H9 (cell line): ENCODE data around the gene FANCC. TPM values are rescaled to one million over a fixed set of nuclear protein-coding genes. Genes with fewer than 3 reads are reported as not detected.

Experiments
- DNase-seq: peaks from one replicate; pipeline ENCODE4 v3.0.0-alpha.2; 2017
- H2AFZ ChIP-seq: one replicate; pipeline ENCODE4 v1.6.1; 2013; ENCODE audit warnings: mild to moderate bottlenecking, low read length, control low read depth, moderate library complexity
- H2AK5ac ChIP-seq: 2 replicates; pipeline ENCODE4 v1.6.1; 2013; ENCODE audit warnings: low read length, control low read depth, mixed read lengths; ENCODE audit not compliant: insufficient read length
- H2BK120ac ChIP-seq: one replicate; pipeline ENCODE4 v1.6.1; 2013; ENCODE audit warnings: low read depth, mild to moderate bottlenecking, low read length, control low read depth, inconsistent platforms; ENCODE audit not compliant: poor library complexity, severe bottlenecking
- H2BK12ac ChIP-seq: 2 replicates; pipeline ENCODE4 v1.6.1; 2013; ENCODE audit warnings: low read length, control low read depth, mixed read lengths, low read depth; ENCODE audit not compliant: insufficient read length
- H2BK15ac ChIP-seq: 2 replicates; pipeline ENCODE4 v1.6.1; 2013; ENCODE audit warnings: low read depth, low read length, control low read depth
- H2BK20ac ChIP-seq: one replicate; pipeline ENCODE4 v1.6.1; 2013; ENCODE audit warnings: low read depth, mild to moderate bottlenecking, low read length, control low read depth, inconsistent platforms; ENCODE audit not compliant: poor library complexity, severe bottlenecking
- H2BK5ac ChIP-seq: 2 replicates; pipeline ENCODE4 v1.6.1; 2013; ENCODE audit warnings: low read length, control low read depth, mixed read lengths; ENCODE audit not compliant: insufficient read length
- H3K14ac ChIP-seq: 2 replicates; pipeline ENCODE4 v1.6.1; 2013; ENCODE audit warnings: low read length, control low read depth; ENCODE audit not compliant: insufficient read depth
- H3K18ac ChIP-seq: 2 replicates; pipeline ENCODE4 v1.6.1; 2013; ENCODE audit warnings: low read depth, mild to moderate bottlenecking, mixed read lengths, low read length, control low read depth; ENCODE audit not compliant: insufficient read length
- H3K23ac ChIP-seq: 2 replicates; pipeline ENCODE4 v1.6.1; 2013; ENCODE audit warnings: low read length, control low read depth, mixed read lengths, low read depth; ENCODE audit not compliant: insufficient read length
- H3K23me2 ChIP-seq: 2 replicates; pipeline ENCODE4 v1.6.1; 2013; ENCODE audit warnings: low read depth, mild to moderate bottlenecking, mixed read lengths, low read length, control low read depth; ENCODE audit not compliant: insufficient read length, poor library complexity, severe bottlenecking
- H3K27ac ChIP-seq: 2 replicates; pipeline ENCODE4 v1.5.1; 2013; ENCODE audit warnings: low read length, control low read depth, mixed read lengths, low read depth; ENCODE audit not compliant: insufficient read length
- H3K27me3 ChIP-seq: 2 replicates; pipeline ENCODE4 v1.6.1; 2013; ENCODE audit warnings: low read length, control low read depth, inconsistent platforms; ENCODE audit not compliant: insufficient read depth
- H3K4ac ChIP-seq: 2 replicates; pipeline ENCODE4 v1.6.1; 2013; ENCODE audit warnings: low read depth, mild to moderate bottlenecking, control low read depth, inconsistent platforms, low read length, moderate library complexity
- H3K4me1 ChIP-seq: 2 replicates; pipeline ENCODE4 v1.6.1; 2013; ENCODE audit warnings: low read length, control low read depth, inconsistent platforms; ENCODE audit not compliant: insufficient read depth
- H3K4me2 ChIP-seq: 2 replicates; pipeline ENCODE4 v1.6.1; 2013; ENCODE audit warnings: low read length, control low read depth, mixed read lengths; ENCODE audit not compliant: insufficient read length, insufficient read depth
- H3K56ac ChIP-seq: 2 replicates; pipeline ENCODE4 v1.6.1; 2013; ENCODE audit warnings: low read depth, mild to moderate bottlenecking, mixed read lengths, low read length, control low read depth; ENCODE audit not compliant: insufficient read length
- H3K79me1 ChIP-seq: 2 replicates; pipeline ENCODE4 v1.6.1; 2013; ENCODE audit warnings: low read depth, mild to moderate bottlenecking, moderate library complexity, low read length, control low read depth, inconsistent platforms; ENCODE audit not compliant: insufficient read depth, poor library complexity, severe bottlenecking
- H3K79me2 ChIP-seq: 2 replicates; pipeline ENCODE4 v1.6.1; 2013; ENCODE audit warnings: low read length, control low read depth, inconsistent platforms; ENCODE audit not compliant: insufficient read depth
- H3K9ac ChIP-seq: 2 replicates; pipeline ENCODE4 v1.6.1; 2013; ENCODE audit warnings: low read length, control low read depth, mixed read lengths; ENCODE audit not compliant: insufficient read length; ENCODE audit errors: extremely low read depth
- H3K9me3 ChIP-seq: one replicate; pipeline ENCODE4 v1.6.1; 2013; ENCODE audit warnings: low read depth, low read length, inconsistent platforms; ENCODE audit not compliant: control insufficient read depth
- H3T11ph ChIP-seq: one replicate; pipeline ENCODE4 v1.6.1; 2013; ENCODE audit warnings: mild to moderate bottlenecking, low read length, control low read depth, inconsistent platforms
- H4K20me1 ChIP-seq: one replicate; pipeline ENCODE4 v1.6.1; 2013; ENCODE audit not compliant: control insufficient read depth, insufficient read length, insufficient read depth
- H4K5ac ChIP-seq: 2 replicates; pipeline ENCODE4 v1.6.1; 2013; ENCODE audit warnings: low read depth, mild to moderate bottlenecking, mixed read lengths, low read length, control low read depth; ENCODE audit not compliant: insufficient read length
- H4K8ac ChIP-seq: replicated peaks from 2 replicates; pipeline ENCODE4 v1.6.1; 2013; ENCODE audit warnings: low read length, control low read depth, mixed read lengths, low read depth; ENCODE audit not compliant: insufficient read length
- H4K91ac ChIP-seq: 2 replicates; pipeline ENCODE4 v1.6.1; 2013; ENCODE audit warnings: low read depth, mild to moderate bottlenecking, moderate library complexity, mixed read lengths, low read length, control low read depth; ENCODE audit not compliant: insufficient read length
- H3K27ac Mint-ChIP-seq, 3 experiments: 2 replicates in 2 of 3; 3 replicates in 1 of 3; pipeline ENCODE4 v1.8.0; 2020 to 2021; ENCODE audit warnings: mixed read lengths in 3 of 3, mild to moderate bottlenecking in 1 of 3, moderate library complexity in 1 of 3
- H3K27me3 Mint-ChIP-seq: 2 replicates; pipeline ENCODE4 v1.8.0; 2021; ENCODE audit warnings: low read depth, mild to moderate bottlenecking, moderate library complexity, mixed read lengths
- H3K36me3 Mint-ChIP-seq, 3 experiments: 2 replicates in 2 of 3; 3 replicates in 1 of 3; pipeline ENCODE4 v1.8.0; 2020 to 2021; ENCODE audit warnings: low read depth in 3 of 3, mixed read lengths in 3 of 3; ENCODE audit not compliant: insufficient read depth in 1 of 3
- H3K4me1 Mint-ChIP-seq, 2 experiments: 2 replicates each; pipeline ENCODE4 v1.8.0; 2020; ENCODE audit warnings: mixed read lengths in 2 of 2
- H3K4me3 Mint-ChIP-seq, 2 experiments: 2 replicates in 1 of 2; 3 replicates in 1 of 2; pipeline ENCODE4 v1.8.0; 2020 to 2021; ENCODE audit warnings: mild to moderate bottlenecking in 2 of 2, mixed read lengths in 2 of 2, moderate library complexity in 1 of 2
- H3K9me3 Mint-ChIP-seq, 2 experiments: 2 replicates in 1 of 2; 3 replicates in 1 of 2; pipeline ENCODE4 v1.8.0; 2020; ENCODE audit warnings: mild to moderate bottlenecking in 2 of 2, mixed read lengths in 2 of 2, moderate library complexity in 1 of 2
- WGBS: extraction: QIAGEN DNeasy Blood & Tissue Kit; methylation state at CpG from one replicate; pipeline ENCODE4 v1.1.7; 2013; ENCODE audit warnings: missing lambda C conversion rate, low lambda C conversion rate, mixed read lengths; ENCODE audit not compliant: insufficient read length; ENCODE audit errors: extremely low coverage; 5-methylcytosine and 5-hydroxymethylcytosine counted together
- total RNA-seq: library from RNA; stranded (reverse); gene quantifications from 2 replicates; pipeline ENCODE4 v1.2.1, GENCODE V29; 2021
- TF ChIP-seq, protein P1 (sequence below): fragments of 200-600 bp; sonication (generic); conservative IDR thresholded peaks from 3 replicates; pipeline ENCODE4 v1.8.0; 2021; ENCODE audit warnings: antibody characterized with exemption, mild to moderate bottlenecking

Gene FANCC
- total RNA-seq, 1 experiment from 2014 or later: 14.6 TPM

DNA sequence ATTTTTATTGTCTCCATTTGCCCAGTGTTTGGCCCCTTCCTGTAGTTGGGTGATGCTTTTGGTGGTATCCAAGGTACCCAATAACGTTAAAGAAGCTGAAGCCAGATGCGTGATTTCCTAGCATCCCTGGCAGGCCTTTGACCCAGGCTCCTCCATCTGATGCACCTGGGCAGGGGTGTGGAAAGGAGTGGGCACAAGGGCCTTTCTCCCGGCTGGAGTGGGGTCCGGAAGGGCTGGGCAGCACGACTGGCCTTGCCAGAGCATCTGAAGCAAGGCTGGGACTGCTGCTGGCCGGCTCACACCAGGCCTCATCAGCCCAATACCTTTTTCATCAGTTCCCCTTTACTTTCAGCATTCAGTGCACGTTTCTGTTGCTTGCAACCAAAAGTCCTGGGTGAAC is 220.2 kb downstream of the FANCC start:
- H2AK5ac ChIP-seq: no peak overlapping the region
- no peak overlapping the region for H3T11ph ChIP-seq
- no peak overlapping the region for H2BK12ac ChIP-seq
- no peak overlapping the region for H3K27ac ChIP-seq
- Mint-ChIP-seq H3K36me3 (peaks cover 0 to 3% (median 2%) of the 10 kb centered on the region in 3 experiments; a peak in 2 of 7 replicates), H3K4me3 (no peak overlapping the region), H3K27ac (no peak overlapping the region), H3K4me1 (peaks cover 22 to 28% of the 10 kb centered on the region in 2 experiments), H3K9me3 (no peaks in the 10 kb centered on the region), H3K27me3 (no peaks in the 10 kb centered on the region; the same call in 1 of the 2 replicates)
- no peak overlapping the region for H4K5ac ChIP-seq
- no peak overlapping the region for H2BK20ac ChIP-seq
- no peak overlapping the region for H3K4ac ChIP-seq
- H3K23me2 ChIP-seq: no peaks in the 10 kb centered on the region
- no peak overlapping the region for H3K23ac ChIP-seq
- H3K4me1 ChIP-seq: no peaks in the 10 kb centered on the region; the same call in 1 of the 2 replicates
- no peak overlapping the region for H2AFZ ChIP-seq
- no peak overlapping the region for H4K91ac ChIP-seq
- H4K8ac ChIP-seq: no peak overlapping the region
- no peak for DNase-seq
- no peaks in the 10 kb centered on the region for H3K9me3 ChIP-seq
- H2BK120ac ChIP-seq: no peak overlapping the region
- no peaks in the 10 kb centered on the region for H3K27me3 ChIP-seq
- no peak overlapping the region for H3K18ac ChIP-seq
- WGBS: no CpG with 5 or more reads among the region's 7 CpGs
- no peak overlapping the region for H2BK15ac ChIP-seq
- H4K20me1 ChIP-seq: no peaks in the 10 kb centered on the region
- TF ChIP-seq, protein P1, sequence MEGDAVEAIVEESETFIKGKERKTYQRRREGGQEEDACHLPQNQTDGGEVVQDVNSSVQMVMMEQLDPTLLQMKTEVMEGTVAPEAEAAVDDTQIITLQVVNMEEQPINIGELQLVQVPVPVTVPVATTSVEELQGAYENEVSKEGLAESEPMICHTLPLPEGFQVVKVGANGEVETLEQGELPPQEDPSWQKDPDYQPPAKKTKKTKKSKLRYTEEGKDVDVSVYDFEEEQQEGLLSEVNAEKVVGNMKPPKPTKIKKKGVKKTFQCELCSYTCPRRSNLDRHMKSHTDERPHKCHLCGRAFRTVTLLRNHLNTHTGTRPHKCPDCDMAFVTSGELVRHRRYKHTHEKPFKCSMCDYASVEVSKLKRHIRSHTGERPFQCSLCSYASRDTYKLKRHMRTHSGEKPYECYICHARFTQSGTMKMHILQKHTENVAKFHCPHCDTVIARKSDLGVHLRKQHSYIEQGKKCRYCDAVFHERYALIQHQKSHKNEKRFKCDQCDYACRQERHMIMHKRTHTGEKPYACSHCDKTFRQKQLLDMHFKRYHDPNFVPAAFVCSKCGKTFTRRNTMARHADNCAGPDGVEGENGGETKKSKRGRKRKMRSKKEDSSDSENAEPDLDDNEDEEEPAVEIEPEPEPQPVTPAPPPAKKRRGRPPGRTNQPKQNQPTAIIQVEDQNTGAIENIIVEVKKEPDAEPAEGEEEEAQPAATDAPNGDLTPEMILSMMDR: no peak
- no peak overlapping the region for H3K56ac ChIP-seq
- H3K14ac ChIP-seq: no peak overlapping the region
- no peak overlapping the region for H3K9ac ChIP-seq
- no peak overlapping the region for H2BK5ac ChIP-seq
- H3K79me2 ChIP-seq: no peaks in the 10 kb centered on the region
- no peak overlapping the region for H3K4me2 ChIP-seq
- no peaks in the 10 kb centered on the region for H3K79me1 ChIP-seq
